SK-N-SH (cell line): Measurements from ENCODE around the gene GLG1. TPM values are rescaled to one million over a fixed set of nuclear protein-coding genes. Genes with fewer than 3 reads are reported as not detected.
A peak's percentile ranks its signal among the peaks of the same experiment; 100 is the strongest.

Experiments
- CTCF ChIA-PET: fragments of 300-600, 350-600 bp; formaldehyde crosslinking; extraction: SDS; loops from one replicate; lab custom pipeline; 2021; lab: Yijun Ruan, JAX
- POLR2A ChIA-PET: fragments of 350-600 bp; sonication (Branson Sonifier 250); formaldehyde crosslinking; extraction: SDS; loops from one replicate; lab custom pipeline; 2020; ENCODE audit warnings: antibody characterized with exemption, inconsistent platforms; lab: Yijun Ruan, JAX
- DNase-seq: peaks from one replicate; pipeline ENCODE4 v3.0.0; 2012
- H2AFZ ChIP-seq: fragments of 200-600 bp; sonication (generic); 2 replicates; pipeline ENCODE4 v1.8.1; 2016; ENCODE audit warnings: antibody characterized with exemption, mild to moderate bottlenecking, low read depth
- H3F3A ChIP-seq: fragments of 200-600 bp; sonication (generic); replicated peaks from 2 replicates; pipeline ENCODE3; 2016; ENCODE audit warnings: antibody characterized with exemption, mild to moderate bottlenecking; ENCODE audit not compliant: insufficient read depth
- H3K27ac ChIP-seq, 2 experiments: fragments of 200-500 bp in 1 of 2; fragments of 200-600 bp in 1 of 2; sonication (Bioruptor generic) in 1 of 2; sonication (generic), shearing (Covaris generic) in 1 of 2; 2 replicates each; pipeline versions ENCODE4 v1.5.1 to v1.6.1; 2014 to 2016; ENCODE audit warnings: low read depth in 2 of 2, inconsistent platforms in 1 of 2, low read length in 1 of 2, mild to moderate bottlenecking in 1 of 2, mixed read lengths in 1 of 2
- H3K27me3 ChIP-seq: fragments of 200-600 bp; sonication (generic), shearing (Covaris generic); 2 replicates; pipeline ENCODE4 v1.6.1; 2016; ENCODE audit warnings: mixed run types; ENCODE audit not compliant: insufficient read depth
- H3K36me3 ChIP-seq, 2 experiments: fragments of 200-500 bp in 1 of 2; fragments of 200-600 bp in 1 of 2; sonication (Bioruptor generic) in 1 of 2; sonication (generic) in 1 of 2; replicated peaks in 1 of 2; 2 replicates each; pipeline versions ENCODE3 to v1.5.1; 2014 to 2016; ENCODE audit warnings: low read length in 1 of 2, mild to moderate bottlenecking in 1 of 2; ENCODE audit not compliant: insufficient read depth in 2 of 2, control insufficient read depth in 1 of 2
- H3K4me1 ChIP-seq, 2 experiments: fragments of 200-500 bp in 1 of 2; fragments of 200-600 bp in 1 of 2; sonication (Bioruptor generic) in 1 of 2; sonication (generic), shearing (Covaris generic) in 1 of 2; 2 replicates each; pipeline versions ENCODE4 v1.5.1 to v1.6.1; 2014 to 2016; ENCODE audit warnings: low read depth in 1 of 2, low read length in 1 of 2, mixed run types in 1 of 2; ENCODE audit not compliant: insufficient read depth in 2 of 2, control insufficient read depth in 1 of 2
- H3K4me2 ChIP-seq: fragments of 200-600 bp; sonication (generic), shearing (Covaris generic); 2 replicates; pipeline ENCODE4 v1.6.1; 2017; ENCODE audit warnings: mixed run types
- H3K4me3 ChIP-seq, 2 experiments: fragments of 200-500 bp in 1 of 2; fragments of 200-600 bp in 1 of 2; sonication (Bioruptor generic) in 1 of 2; sonication (generic), shearing (Covaris generic) in 1 of 2; 2 replicates each; pipeline versions ENCODE4 v1.5.1 to v1.8.1; 2014 to 2016; ENCODE audit warnings: low read depth in 2 of 2, inconsistent platforms in 1 of 2, low read length in 1 of 2, mild to moderate bottlenecking in 1 of 2, mixed read lengths in 1 of 2, moderate library complexity in 1 of 2
- H3K79me2 ChIP-seq: fragments of 200-600 bp; sonication (generic); 2 replicates; pipeline ENCODE4 v1.8.1; 2017; ENCODE audit warnings: mild to moderate bottlenecking; ENCODE audit not compliant: insufficient read depth
- H3K9ac ChIP-seq: fragments of 200-600 bp; sonication (generic); 2 replicates; pipeline ENCODE4 v1.6.1; 2017; ENCODE audit warnings: mixed run types
- H3K9me2 ChIP-seq: fragments of 200-600 bp; sonication (generic); 2 replicates; pipeline ENCODE4 v1.6.1; 2017; ENCODE audit warnings: mixed run types
- H3K9me3 ChIP-seq: fragments of 200-600 bp; sonication (generic); 2 replicates; pipeline ENCODE4 v1.6.1; 2017; ENCODE audit warnings: mixed run types, mild to moderate bottlenecking, moderate library complexity
- H4K20me1 ChIP-seq: fragments of 200-600 bp; sonication (generic); 2 replicates; pipeline ENCODE4 v1.6.1; 2017; ENCODE audit warnings: mild to moderate bottlenecking, mixed run types; ENCODE audit not compliant: insufficient read depth
- CHD2 ChIP-seq: fragments of 150-350 bp; IDR thresholded peaks from 2 replicates; pipeline ENCODE4 v1.6.1; 2018; ENCODE audit warnings: low read length; ENCODE audit not compliant: partially characterized antibody
- CTCF ChIP-seq: fragments of 200-600 bp; sonication (generic); IDR thresholded peaks from 2 replicates; pipeline ENCODE4 v1.6.1; 2017; ENCODE audit warnings: antibody characterized with exemption, mild to moderate bottlenecking, moderate library complexity
- ELF1 ChIP-seq: IDR thresholded peaks from 2 replicates; pipeline ENCODE4 v1.4.0; 2012
- EP300 ChIP-seq, 2 experiments: IDR thresholded peaks; 2 replicates each; pipeline versions ENCODE4 v1.4.0 to v1.6.1; 2012; ENCODE audit warnings: borderline replicate concordance in 1 of 2, low read depth in 1 of 2, low read length in 1 of 2
- GATA2 ChIP-seq: sonication (generic); formaldehyde crosslinking; IDR thresholded peaks from 2 replicates; pipeline ENCODE4 v1.5.0; 2020; ENCODE audit warnings: mild to moderate bottlenecking, missing genetic modification reagents
- MAX ChIP-seq: IDR thresholded peaks from 2 replicates; pipeline ENCODE4 v1.4.0; 2012; ENCODE audit warnings: low read depth
- MXI1 ChIP-seq: IDR thresholded peaks from 2 replicates; pipeline ENCODE4 v1.6.1; 2012; ENCODE audit warnings: mild to moderate bottlenecking, low read depth, low read length, improper control_type of control experiment
- NFIC ChIP-seq: IDR thresholded peaks from 2 replicates; pipeline ENCODE4 v1.4.0; 2012; ENCODE audit warnings: borderline replicate concordance
- NRF1 ChIP-seq: IDR thresholded peaks from 2 replicates; pipeline ENCODE4 v1.6.1; 2012; ENCODE audit warnings: low read depth, mild to moderate bottlenecking, low read length
- RCOR1 ChIP-seq: fragments of 150-350 bp; IDR thresholded peaks from 2 replicates; pipeline ENCODE4 v1.6.1; 2017; ENCODE audit warnings: antibody characterized with exemption, low read length
- RFX5 ChIP-seq: IDR thresholded peaks from 2 replicates; pipeline ENCODE4 v1.6.1; 2012; ENCODE audit warnings: mild to moderate bottlenecking, improper control_type of control experiment, low read length
- RXRA ChIP-seq: IDR thresholded peaks from 2 replicates; pipeline ENCODE4 v1.4.0; 2012; ENCODE audit warnings: low read depth, mild to moderate bottlenecking, borderline replicate concordance
- SIN3A ChIP-seq: IDR thresholded peaks from 2 replicates; pipeline ENCODE4 v1.6.1; 2012; ENCODE audit warnings: low read depth, mild to moderate bottlenecking, low read length, moderate library complexity, borderline replicate concordance
- TAF1 ChIP-seq: IDR thresholded peaks from 2 replicates; pipeline ENCODE4 v1.6.1; 2012; ENCODE audit warnings: low read depth, mild to moderate bottlenecking, low read length, moderate library complexity, borderline replicate concordance
- YY1 ChIP-seq: IDR thresholded peaks from 2 replicates; pipeline ENCODE4 v1.4.0; 2012; ENCODE audit warnings: low read depth, mild to moderate bottlenecking
- ZBTB33 ChIP-seq: IDR thresholded peaks from 2 replicates; pipeline ENCODE4 v1.4.0; 2012; ENCODE audit warnings: low read depth, borderline replicate concordance
- WGBS: methylation state at CpG from one replicate; pipeline ENCODE4 v1.1.6; 2017; ENCODE audit warnings: low lambda C conversion rate; 5-methylcytosine and 5-hydroxymethylcytosine counted together
- polyA plus RNA-seq, 3 experiments: library from polyadenylated mRNA; depleted of rRNA; stranded (reverse); fragments of >200 nt; gene quantifications; 2 replicates each; pipeline ENCODE4 v1.2.3, GENCODE V29; 2012

Gene GLG1
- polyA plus RNA-seq, 1 of the 3 experiments (the other 2 are of a cell fraction), result 71.1 TPM

- no peak for TF ChIP-seq CTCF
- no peak for TF ChIP-seq EP300 (IDR thresholded peaks at IDR 0.05; ENCODE audit: borderline replicate concordance in 1 of 2, low read depth in 1 of 2, low read length in 1 of 2)
- no peak for TF ChIP-seq NFIC
- TF ChIP-seq NRF1, result no peak
- no peak for TF ChIP-seq RCOR1
- no peak for TF ChIP-seq MXI1
- no peak for TF ChIP-seq ZBTB33
- no peak for TF ChIP-seq RFX5
- TF ChIP-seq MAX, result no peak
- TF ChIP-seq SIN3A, result no peak
- no peak for TF ChIP-seq TAF1
- TF ChIP-seq ELF1, result no peak
- TF ChIP-seq RXRA, result no peak
- TF ChIP-seq, all 33 proteins: peak for 0
Measured at GRCh38 chr16:74607962-74608356, 1.0 kb upstream of the GLG1 start (continued).

GRCh38 chr16:74607310-74607961 is 522 bp upstream of the GLG1 start:
- H3K27me3 ChIP-seq, result no peaks in the 10 kb centered on the region
- ChIA-PET POLR2A (interaction anchor here (0.6 to 2.1 kb wide), 7 partner anchors 9 to 310 kb away, joined by 3 to 12 read pairs (median 3); partner anchors contain the start of gene RFWD3), CTCF (interaction anchor here (4.0 kb wide), 1 partner anchor 16 kb away, joined by 18 read pairs; no protein-coding TSS in a partner anchor)
- peak overlapping the region; percentile 88 to 89 for H3K27ac ChIP-seq
- H3K4me1 ChIP-seq, result peaks cover 0 to 5% of the 10 kb centered on the region in 2 experiments; a peak in 3 of 4 replicates
- no peak for DNase-seq
- H3K4me2 ChIP-seq, result peak overlapping the region; percentile 83
- H3K36me3 ChIP-seq, result no peaks in the 10 kb centered on the region
- H3K9me3 ChIP-seq, result no peaks in the 10 kb centered on the region
- H4K20me1 ChIP-seq, result peaks cover 30% of the 10 kb centered on the region
- H3K79me2 ChIP-seq, result peaks cover 44% of the 10 kb centered on the region
- peak overlapping the region; percentile 64 to 87 for H3K4me3 ChIP-seq
- no peaks in the 10 kb centered on the region for H3K9me2 ChIP-seq
- H3K9ac ChIP-seq, result peak overlapping the region; percentile 96
- peak overlapping the region; percentile 94 for H2AFZ ChIP-seq
- peaks cover 9% of the 10 kb centered on the region for H3F3A ChIP-seq
- 34% methylated on average over 14 of the region's 14 CpGs for WGBS
- TF ChIP-seq GATA2 (CRISPR knock-in tag) (no peak), YY1 (peak; percentile 82; the same call in 1 of the 2 replicates), CHD2 (peak; percentile 2)
- TF ChIP-seq, all 33 proteins: peak for 2
